Lung (tissue), 12 donors: ENCODE data around the gene KRTAP22-1. TPM values are rescaled to one million over a fixed set of nuclear protein-coding genes. Genes with fewer than 3 reads are reported as not detected.

Experiments used
- ATAC-seq: fragments of 200-7000 bp; cut with Tn5 transposase; one replicate; pipeline ENCODE4 v1.9.1; 2020; ENCODE audit warnings: moderate number of reproducible peaks; ENCODE audit not compliant: insufficient read depth, low FRiP score
- DNase-seq, 3 donors: peaks; one replicate each; pipeline ENCODE4 v3.0.0-alpha.2; 2013 to 2017
- H3K27ac ChIP-seq, 2 donors: one replicate each; pipeline ENCODE4 v1.5.1; 2013; ENCODE audit warnings: mild to moderate bottlenecking in 2 of 2, moderate library complexity in 2 of 2, control low read depth in 1 of 2, inconsistent platforms in 1 of 2, low read depth in 1 of 2, low read length in 1 of 2
- H3K27me3 ChIP-seq, 3 donors: one replicate each; pipeline ENCODE4 v1.5.1; 2013; ENCODE audit warnings: low read length in 2 of 3; ENCODE audit not compliant: control insufficient read depth in 3 of 3, insufficient read depth in 3 of 3
- H3K36me3 ChIP-seq, 4 donors: one replicate each; pipeline ENCODE4 v1.5.1; 2013; ENCODE audit warnings: low read length in 4 of 4, mild to moderate bottlenecking in 1 of 4, moderate library complexity in 1 of 4; ENCODE audit not compliant: control insufficient read depth in 4 of 4, insufficient read depth in 4 of 4
- H3K4me1 ChIP-seq, 5 donors: one replicate each; pipeline ENCODE4 v1.5.1; 2013; ENCODE audit warnings: low read length in 5 of 5, mild to moderate bottlenecking in 2 of 5, moderate library complexity in 1 of 5; ENCODE audit not compliant: control insufficient read depth in 5 of 5, insufficient read depth in 5 of 5
- H3K4me3 ChIP-seq: one replicate; pipeline ENCODE4 v1.5.1; 2013; ENCODE audit warnings: mild to moderate bottlenecking, control low read depth, moderate library complexity
- H3K9ac ChIP-seq, 2 donors: one replicate each; pipeline ENCODE4 v1.5.1; 2013; ENCODE audit warnings: low read length in 2 of 2, control low read depth in 1 of 2; ENCODE audit not compliant: insufficient read depth in 1 of 2
- H3K9me3 ChIP-seq, 4 donors: one replicate each; pipeline ENCODE4 v1.5.1; 2013; ENCODE audit warnings: low read length in 3 of 4, mild to moderate bottlenecking in 1 of 4, moderate library complexity in 1 of 4; ENCODE audit not compliant: control insufficient read depth in 4 of 4, insufficient read depth in 3 of 4
- CTCF ChIP-seq: IDR thresholded peaks from 2 replicates; pipeline ENCODE4 v1.5.1; 2012; ENCODE audit warnings: mild to moderate bottlenecking; ENCODE audit errors: control extremely low read depth, extremely low read depth
- WGBS, 2 donors: extraction: QIAGEN DNeasy Blood & Tissue Kit; methylation state at CpG; one replicate each; pipeline ENCODE4 v1.1.7; 2013; 5-methylcytosine and 5-hydroxymethylcytosine counted together
- polyA plus RNA-seq, 2 donors: library from polyadenylated mRNA; stranded (reverse); fragments of 200-250 nt; gene quantifications; one replicate each; pipeline ENCODE4 v1.2.1, GENCODE V29; 2013
- total RNA-seq, 2 donors: library from RNA; depleted of rRNA in 1 of 2; stranded (reverse); fragments of >200 nt in 1 of 2; gene quantifications; one replicate each; pipeline ENCODE4 v1.2.1, GENCODE V29; 2014 to 2021
- donor health status: control.
- donor health status: control.
- donor health status: Bipolar disorder and iron deficiency.
- donor health status: healthy.
- donor health status: DM: yes; HTN: yes; CAD: no.

Gene KRTAP22-1
- total and polyA plus RNA-seq, 4 donors, result not detected

- H3K9ac ChIP-seq, result no peak overlapping the region
- no peak for DNase-seq
- WGBS, 2 donors, result 80 to 89% methylated on average over 2 of the region's 2 CpGs
- peaks cover 0 to 2% (median 0%) of the 10 kb centered on the region in 5 donors for H3K4me1 ChIP-seq
- no peak overlapping the region for H3K4me3 ChIP-seq
- no peaks in the 10 kb centered on the region for H3K9me3 ChIP-seq
- no peak overlapping the region for H3K27ac ChIP-seq
- no peaks in the 10 kb centered on the region for H3K36me3 ChIP-seq
- H3K27me3 ChIP-seq, result no peaks in the 10 kb centered on the region
- TF ChIP-seq CTCF, result no peak
- no peak for ATAC-seq
These were observed 37.3 kb upstream of the KRTAP22-1 start for GRCh38 chr21:30563630-30564029.

- H3K4me3 ChIP-seq, result no peak overlapping the region
- no peak for ATAC-seq
- H3K9ac ChIP-seq, result no peak overlapping the region
- H3K27me3 ChIP-seq, result no peaks in the 10 kb centered on the region
- no peaks in the 10 kb centered on the region for H3K9me3 ChIP-seq
- no peak for TF ChIP-seq CTCF
- H3K27ac ChIP-seq, result peak overlapping the region in 1 of 2 donors; percentile 21
- peaks cover 0 to 2% (median 0%) of the 10 kb centered on the region in 5 donors for H3K4me1 ChIP-seq
- DNase-seq, result no peak
- no peaks in the 10 kb centered on the region for H3K36me3 ChIP-seq
These were observed 33.3 kb upstream of the KRTAP22-1 start for GRCh38 chr21:30567617-30568016.

GRCh38 chr21:30577766-30578165 lies 23.1 kb upstream of the KRTAP22-1 start:
- no peak overlapping the region for H3K27ac ChIP-seq
- H3K4me3 ChIP-seq, result no peak overlapping the region
- no peak overlapping the region for H3K9ac ChIP-seq
- no peaks in the 10 kb centered on the region for H3K9me3 ChIP-seq
- TF ChIP-seq CTCF, result no peak
- no peak for DNase-seq
- no peaks in the 10 kb centered on the region for H3K27me3 ChIP-seq
- H3K36me3 ChIP-seq, result no peaks in the 10 kb centered on the region
- H3K4me1 ChIP-seq, result no peaks in the 10 kb centered on the region
- no peak for ATAC-seq

GRCh38 chr21:30579346-30579745 lies 21.5 kb upstream of the KRTAP22-1 start:
- no peaks in the 10 kb centered on the region for H3K27me3 ChIP-seq
- no peak for TF ChIP-seq CTCF
- no peaks in the 10 kb centered on the region for H3K9me3 ChIP-seq
- ATAC-seq, result no peak
- DNase-seq, result no peak
- no peak overlapping the region for H3K9ac ChIP-seq
- WGBS, 2 donors, result 60 to 77% methylated on average over 1 of the region's 1 CpG
- H3K27ac ChIP-seq, result no peak overlapping the region
- H3K36me3 ChIP-seq, result no peaks in the 10 kb centered on the region
- no peaks in the 10 kb centered on the region for H3K4me1 ChIP-seq
- no peak overlapping the region for H3K4me3 ChIP-seq
